Measurements from ENCODE around the gene EPM2A.

The EPM2A gene

DNA sequence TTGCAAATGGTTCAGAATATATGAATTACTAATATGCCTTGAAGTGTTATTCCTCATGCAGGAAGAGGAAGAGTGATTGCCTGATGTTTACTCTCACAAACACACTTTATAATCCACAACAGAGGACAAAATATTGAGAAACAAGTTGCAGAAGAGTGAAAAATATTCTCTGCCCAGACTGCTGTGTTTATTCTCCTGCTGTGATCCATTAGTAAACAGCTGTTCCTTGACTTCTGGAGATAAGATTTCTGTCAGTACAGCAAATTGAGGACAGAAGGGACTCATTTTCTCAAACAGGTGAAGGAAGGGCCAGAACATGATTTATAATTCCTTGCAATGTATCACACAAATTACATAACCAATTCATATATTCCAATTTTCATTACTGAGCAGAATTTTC, 148.0 kb downstream of the EPM2A start:
- DNase-seq = no peak

DNA sequence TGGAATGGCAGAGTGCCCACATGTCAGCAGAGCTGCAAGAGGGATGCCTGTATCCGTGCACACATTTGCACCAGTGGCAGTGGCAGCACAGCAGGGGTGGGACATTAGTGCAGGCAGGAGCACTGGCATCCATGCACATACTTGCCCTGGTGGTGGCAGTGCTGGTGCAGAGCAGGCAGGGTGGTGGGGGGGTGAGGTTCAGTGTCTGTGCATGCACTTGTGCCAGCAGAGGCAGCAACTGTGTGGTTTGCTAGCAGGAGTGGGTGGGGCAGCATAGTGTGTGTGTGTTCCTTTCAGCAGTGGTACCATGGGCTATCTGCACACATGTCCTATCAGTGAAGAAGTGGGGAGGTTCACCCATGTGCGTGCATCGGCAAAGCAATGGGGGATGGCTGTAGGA, 151.6 kb downstream of the EPM2A start:
- DNase-seq = no peak

All from cortex of kidney (tissue), 1 donor.